GM12878 (cell line): Measurements from ENCODE around the gene PIK3R5. TPM values are rescaled to one million over a fixed set of nuclear protein-coding genes. Genes with fewer than 3 reads are reported as not detected.

Source experiments
- ATAC-seq: fragments of 200-7000 bp; cut with Tn5 transposase; 3 replicates; pipeline ENCODE4 v1.9.1; 2020; ENCODE audit warnings: mild to moderate bottlenecking, moderate library complexity
- BruUV-seq: library from RNA; stranded (reverse); fragments of 400-500 nt; replicated peaks from 2 replicates; lab custom pipeline; 2021; lab: Mats Ljungman, UMichigan
- CTCF ChIA-PET: fragments of 300-600 bp; sonication (Branson Sonifier 250); formaldehyde crosslinking; extraction: SDS; loops from one replicate; lab custom pipeline; 2021; ENCODE audit warnings: inconsistent platforms; lab: Yijun Ruan, JAX
- POLR2A ChIA-PET: fragments of 350-600 bp; formaldehyde crosslinking; extraction: SDS; loops from one replicate; lab custom pipeline; 2021; ENCODE audit warnings: inconsistent platforms; lab: Charles Lee
- RAD21 ChIA-PET: fragments of 300-600 bp; sonication (Branson Sonifier 250); formaldehyde crosslinking; loops from one replicate; lab custom pipeline; 2023; ENCODE audit warnings: antibody characterized with exemption; ENCODE audit not compliant: unreplicated experiment; lab: Charles Lee
- SMC1A ChIA-PET: fragments of 300-600 bp; sonication (Branson Sonifier 250); formaldehyde crosslinking; loops from one replicate; lab custom pipeline; 2023; ENCODE audit not compliant: unreplicated experiment, uncharacterized antibody; lab: Charles Lee
- DNase-seq: peaks from one replicate; pipeline ENCODE4 v3.0.0-alpha.2; 2011; ENCODE audit warnings: low read depth, low spot score
- FAIRE-seq: peaks from 3 replicates; lab custom pipeline; 2011; peaks lifted over from hg19 to GRCh38; lab: Jason Lieb, UNC
- H2AFZ ChIP-seq: 2 replicates; pipeline ENCODE4 v1.6.0; 2011; ENCODE audit warnings: low read depth, low read length, control low read depth; ENCODE audit not compliant: control insufficient read depth
- H3K27ac ChIP-seq: 2 replicates; pipeline ENCODE4 v1.5.1; 2011; ENCODE audit warnings: control low read depth; ENCODE audit not compliant: control insufficient read depth, insufficient read depth
- H3K27me3 ChIP-seq, 2 experiments: replicated peaks in 1 of 2; 2 replicates each; pipeline versions ENCODE4 v1.6.0 to v1.6.1; 2011; ENCODE audit warnings: low read length in 1 of 2; ENCODE audit not compliant: control insufficient read depth in 2 of 2, insufficient read depth in 2 of 2
- H3K36me3 ChIP-seq, 2 experiments: 2 replicates each; pipeline ENCODE4 v1.5.1; 2011; ENCODE audit warnings: low read length in 1 of 2; ENCODE audit not compliant: control insufficient read depth in 2 of 2, insufficient read depth in 2 of 2
- H3K4me1 ChIP-seq: 2 replicates; pipeline ENCODE4 v1.6.1; 2011; ENCODE audit warnings: mild to moderate bottlenecking, low read length, moderate library complexity, mixed read lengths; ENCODE audit not compliant: control insufficient read depth, insufficient read depth
- H3K4me2 ChIP-seq: 2 replicates; pipeline ENCODE4 v1.6.0; 2011; ENCODE audit warnings: control low read depth; ENCODE audit not compliant: control insufficient read depth, insufficient read depth
- H3K4me3 ChIP-seq: fragments of 200-600 bp; sonication (generic); 2 replicates; pipeline ENCODE4 v1.5.1; 2016
- H3K79me2 ChIP-seq: 2 replicates; pipeline ENCODE4 v1.6.0; 2011; ENCODE audit warnings: low read length; ENCODE audit not compliant: control insufficient read depth, insufficient read depth
- H3K9ac ChIP-seq: 2 replicates; pipeline ENCODE4 v1.8.0; 2011; ENCODE audit warnings: low read length, control low read depth, mixed read lengths; ENCODE audit not compliant: control insufficient read depth, insufficient read depth
- H3K9me3 ChIP-seq: replicated peaks from 3 replicates; pipeline ENCODE4 v1.5.1; 2011; ENCODE audit warnings: mild to moderate bottlenecking, low read length; ENCODE audit not compliant: control insufficient read depth, insufficient read depth
- H4K20me1 ChIP-seq: 2 replicates; pipeline ENCODE4 v1.6.0; 2011; ENCODE audit not compliant: control insufficient read depth, insufficient read depth
- E2F8 ChIP-seq: fragments of 450-650 bp; IDR thresholded peaks from 2 replicates; pipeline ENCODE4 v1.6.1; 2018; ENCODE audit warnings: mild to moderate bottlenecking, low read depth, moderate library complexity; ENCODE audit not compliant: partially characterized antibody
- HDGF ChIP-seq: fragments of 450-650 bp; IDR thresholded peaks from 2 replicates; pipeline ENCODE4 v1.6.1; 2016; ENCODE audit warnings: antibody characterized with exemption
- NR2C1 ChIP-seq: fragments of 450-650 bp; IDR thresholded peaks from 2 replicates; pipeline ENCODE4 v1.6.1; 2017; ENCODE audit warnings: antibody characterized with exemption, mild to moderate bottlenecking, moderate library complexity
- POU2F2 ChIP-seq: IDR thresholded peaks from 3 replicates; pipeline ENCODE4 v1.6.1; 2011; ENCODE audit warnings: low read depth, mild to moderate bottlenecking, low read length, borderline replicate concordance
- ZNF217 ChIP-seq: fragments of 450-650 bp; IDR thresholded peaks from 2 replicates; pipeline ENCODE4 v1.6.1; 2017; ENCODE audit warnings: antibody characterized with exemption, mild to moderate bottlenecking
- WGBS: methylation state at CpG from one replicate; pipeline ENCODE4 v1.1.6; 2016; ENCODE audit warnings: low lambda C conversion rate; ENCODE audit not compliant: insufficient replicate concordance, insufficient coverage; ENCODE audit errors: missing lambda C conversion rate; 5-methylcytosine and 5-hydroxymethylcytosine counted together
- in situ Hi-C: fragments of 300-500 bp; cut with MboI; formaldehyde crosslinking; loops from 9 replicates; pipeline ENCODE4 v1.14.3; 2018; ENCODE audit warnings: mixed read lengths
- intact Hi-C: fragments of 100-400 bp; cut with micrococcal nuclease; formaldehyde crosslinking; loops from one replicate; pipeline ENCODE4 v1.14.2; 2022; ENCODE audit not compliant: unreplicated experiment
- polyA plus RNA-seq, 11 experiments: library from polyadenylated mRNA; depleted of rRNA in 4 of 11; unstranded in 6 of 11; stranded (reverse) in 5 of 11; fragments of >200 nt; fragmentation: Nextera tagmentation in 4 of 11; fragmentation: Illumina TruSeq in 1 of 11; extraction: Ambion mirVana in 4 of 11; extraction: Trizol in 1 of 11; gene quantifications; 1 replicate in 1 of 11; 2 replicates in 10 of 11; pipeline versions ENCODE4 v1.2.1 to v1.2.3, GENCODE V29; 2011 to 2016; ENCODE audit warnings: inconsistent platforms in 2 of 11, missing spikeins in 2 of 11, low read depth in 1 of 11
- total RNA-seq, 4 experiments: library from RNA; depleted of rRNA in 3 of 4; stranded (reverse); fragments of >200 nt in 3 of 4; fragmentation: Illumina TruSeq in 1 of 4; extraction: Trizol in 1 of 4; gene quantifications; 2 replicates each; pipeline versions ENCODE4 v1.2.1 to v1.2.3, GENCODE V29; 2013 to 2021

The PIK3R5 gene
- total and polyA plus RNA-seq, 10 of the 15 experiments (the other 5 are each of a cell fraction or from before 2014, with no cell fraction given) = 9.5 to 50.8 (median 35.5) TPM

DNA sequence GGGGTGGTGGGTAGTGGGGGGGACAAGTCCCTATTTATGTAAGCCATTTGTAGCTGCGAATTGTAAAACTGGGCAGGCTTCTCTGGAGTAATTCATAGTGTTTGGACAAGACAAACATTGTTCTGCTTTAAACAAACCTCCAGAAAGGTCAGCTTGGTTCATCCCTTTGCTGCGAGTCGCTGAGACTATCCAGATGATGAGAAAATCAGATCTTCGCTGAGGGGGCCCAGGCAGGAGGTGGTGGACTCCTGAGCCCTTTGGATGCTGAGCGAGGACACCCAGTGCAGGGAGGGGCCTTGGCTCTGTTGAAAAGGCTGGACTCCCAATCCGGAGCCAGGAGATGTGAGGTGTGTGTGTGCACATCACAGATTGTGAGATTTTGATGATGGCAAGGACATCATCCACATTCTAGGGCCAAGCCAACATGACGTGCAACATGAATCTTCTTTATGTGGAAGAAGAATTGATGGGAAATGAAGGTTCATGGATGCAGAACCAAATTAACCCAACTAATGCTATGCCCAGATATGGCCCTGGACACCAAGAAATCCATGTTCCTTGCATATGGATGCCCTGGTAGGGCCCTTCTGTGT lies 40.8 kb upstream of the PIK3R5 start:
- in situ Hi-C loops = no loop called here
- RAD21 ChIA-PET = no interaction called here

More for the DNA sequence above, 40.8 kb upstream of the PIK3R5 start:
- Histone ChIP-seq H4K20me1 (no peaks in the 10 kb centered on the region), H3K27ac (no peak overlapping the region), H3K27me3 (peaks cover 12 to 19% of the 10 kb centered on the region in 2 experiments), H2AFZ (no peak overlapping the region), H3K4me2 (no peak overlapping the region), H3K4me3 (no peak overlapping the region), H3K79me2 (no peaks in the 10 kb centered on the region), H3K4me1 (peaks cover 6% of the 10 kb centered on the region; the same call in 1 of the 2 replicates), H3K9me3 (no peaks in the 10 kb centered on the region; the same call in 2 of the 3 replicates), H3K36me3 (no peaks in the 10 kb centered on the region), H3K9ac (no peak overlapping the region)
- ATAC-seq (no peak), DNase-seq (no peak), FAIRE-seq (no peak)
- BruUV-seq = no TSS peak
- SMC1A ChIA-PET = no interaction called here
- CTCF ChIA-PET = interaction anchor here (0.8 kb wide), 1 partner anchor 8 kb away, joined by 3 read pairs; no protein-coding TSS in a partner anchor
- 49% methylated on average over 6 of the region's 7 CpGs for WGBS
- TF ChIP-seq NR2C1 (no peak), ZNF217 (no peak), E2F8 (no peak), POU2F2 (no peak), HDGF (no peak)
- intact Hi-C loops = no loop called here
- POLR2A ChIA-PET = no interaction called here
